Right hindlimb (tissue), 1 donor: Measurements from ENCODE around the gene AXIN1.
"Not testable (repeated sequence)": the region's sequence is repeated elsewhere in the genome, so short reads cannot be mapped to it uniquely, and the experiment has no call there.

Experiments
- DNase-seq: peaks from one replicate; pipeline ENCODE4 v3.0.0-alpha.2; 2018

AXIN1 gene

GRCh38 chr16:369275-369865, 16.8 kb upstream of the AXIN1 start:
- DNase-seq, result no peak

- DNase-seq, result no peak
Observed at GRCh38 chr16:368388-369158, 16.1 kb upstream of the AXIN1 start.

GRCh38 chr16:367333-367903, 14.9 kb upstream of the AXIN1 start:
- no peak for DNase-seq

GRCh38 chr16:366476-366875, 14.0 kb upstream of the AXIN1 start:
- no peak for DNase-seq

GRCh38 chr16:364595-365491, 12.3 kb upstream of the AXIN1 start:
- no peak for DNase-seq

- no peak for DNase-seq
Observed at GRCh38 chr16:363766-364490, 11.4 kb upstream of the AXIN1 start.

GRCh38 chr16:363110-363765, 10.7 kb upstream of the AXIN1 start:
- no peak for DNase-seq

GRCh38 chr16:362702-362999, 10.1 kb upstream of the AXIN1 start:
- DNase-seq, result not testable (repeated sequence)

GRCh38 chr16:361872-362701, 9.6 kb upstream of the AXIN1 start:
- peak; percentile 70 for DNase-seq

- DNase-seq, result no peak
Observed at GRCh38 chr16:361341-361871, 8.9 kb upstream of the AXIN1 start.

GRCh38 chr16:360698-361336, 8.3 kb upstream of the AXIN1 start:
- DNase-seq, result no peak

- DNase-seq, result no peak
Observed at GRCh38 chr16:359871-360697, 7.6 kb upstream of the AXIN1 start.

- DNase-seq, result no peak
Observed at GRCh38 chr16:359067-359763, 6.7 kb upstream of the AXIN1 start.

- no peak for DNase-seq
Observed at GRCh38 chr16:356741-357140, 4.2 kb upstream of the AXIN1 start.

GRCh38 chr16:354971-355461, 2.5 kb upstream of the AXIN1 start:
- no peak for DNase-seq

- peak; percentile 27 for DNase-seq
Observed at GRCh38 chr16:354291-354881, 1.9 kb upstream of the AXIN1 start.

GRCh38 chr16:353404-354290, 1.1 kb upstream of the AXIN1 start:
- peak; percentile 30 for DNase-seq
